HG03558 (cell line): ENCODE results near the gene SF3B3.
A peak's percentile ranks its signal among the peaks of the same experiment; 100 is the strongest.

Experiments used
- ATAC-seq: cut with Tn5 transposase; IDR thresholded peaks from one replicate; pipeline ENCODE4 v1.9.1; 2021; ENCODE audit warnings: moderate number of reproducible peaks; ENCODE audit not compliant: unreplicated experiment; ENCODE audit errors: extremely low read depth

Gene SF3B3

GRCh38 chr16:70523743-70524398 lies at the start of gene SF3B3:
Gene SF3B3, plus strand, starts transcription at chr16:70523816. Its CDS starts 2,841 bp downstream, at chr16:70526657.
- no peak for ATAC-seq

GRCh38 chr16:70474320-70475053 lies 49.1 kb upstream of the SF3B3 start:
- no peak for ATAC-seq

- ATAC-seq = no peak
Measured at GRCh38 chr16:70475054-70475871, 48.4 kb upstream of the SF3B3 start.

GRCh38 chr16:70476272-70477020 lies 47.2 kb upstream of the SF3B3 start:
- ATAC-seq = peak; percentile 86

- ATAC-seq = no peak
Measured at GRCh38 chr16:70478169-70478568, 45.4 kb upstream of the SF3B3 start.

GRCh38 chr16:70478912-70479341 lies 44.7 kb upstream of the SF3B3 start:
- ATAC-seq = no peak

GRCh38 chr16:70480127-70481105 lies 43.2 kb upstream of the SF3B3 start:
- no peak for ATAC-seq

GRCh38 chr16:70481929-70482536 lies 41.6 kb upstream of the SF3B3 start:
- ATAC-seq = no peak

- ATAC-seq = no peak
Measured at GRCh38 chr16:70482624-70483023, 41.0 kb upstream of the SF3B3 start.

GRCh38 chr16:70483426-70483825 lies 40.2 kb upstream of the SF3B3 start:
- ATAC-seq = no peak

- no peak for ATAC-seq
Measured at GRCh38 chr16:70484867-70485266, 38.7 kb upstream of the SF3B3 start.

- no peak for ATAC-seq
Measured at GRCh38 chr16:70490261-70490660, 33.4 kb upstream of the SF3B3 start.

- no peak for ATAC-seq
Measured at GRCh38 chr16:70493802-70494201, 29.8 kb upstream of the SF3B3 start.

GRCh38 chr16:70494202-70494770 lies 29.3 kb upstream of the SF3B3 start:
- no peak for ATAC-seq

- ATAC-seq = no peak
Measured at GRCh38 chr16:70494777-70495176, 28.8 kb upstream of the SF3B3 start.

GRCh38 chr16:70495425-70496182 lies 28.0 kb upstream of the SF3B3 start:
- ATAC-seq = no peak

GRCh38 chr16:70496513-70496912 lies 27.1 kb upstream of the SF3B3 start:
- ATAC-seq = no peak

- ATAC-seq = no peak
Measured at GRCh38 chr16:70508752-70509151, 14.9 kb upstream of the SF3B3 start.
